ENCODE results near the gene TEKT3. TPM values are rescaled to one million over a fixed set of nuclear protein-coding genes. Genes with fewer than 3 reads are reported as not detected.

Gene TEKT3
- total RNA-seq, 4 donors from 2014 or later: not detected

GRCh38 chr17:15384142-15384787, 42.9 kb upstream of the TEKT3 start:
- H3K4me1 ChIP-seq: peaks cover 0 to 10% of the 10 kb centered on the region in 2 donors
- intact Hi-C loops (cut with DNase I; ENCODE audit: low total_unique reads) (loop anchor here (2.0 kb wide), 1 partner anchor 73 kb away; no protein-coding TSS in a partner anchor), in situ Hi-C loops (cut with MboI; ENCODE audit: low sequenced_read_pairs in 4 of 4) (loop anchor here in 1 of 4 donors (25.0 kb wide), 1 partner anchor 128 kb away; no protein-coding TSS in a partner anchor)
- peak overlapping the region; percentile 57 to 70 (median 60) for H3K27ac ChIP-seq
- H3K36me3 ChIP-seq: no peaks in the 10 kb centered on the region
- TF ChIP-seq CTCF (IDR thresholded peaks at IDR 0.05 in 4 of 5, conservative IDR thresholded peaks at IDR 0.05 in 1 of 5): no peak
- no peak for TF ChIP-seq POLR2A (IDR thresholded peaks at IDR 0.05)
- H3K27me3 ChIP-seq: no peaks in the 10 kb centered on the region
- ATAC-seq (peak; percentile 81 to 87), DNase-seq (peak; percentile 62 to 79)
- no peaks in the 10 kb centered on the region for H3K9me3 ChIP-seq
- peak overlapping the region; percentile 27 to 49 (median 44) for H3K4me3 ChIP-seq

GRCh38 chr17:15382914-15383313, 41.5 kb upstream of the TEKT3 start:
- Histone ChIP-seq H3K4me1 (peaks cover 0 to 10% of the 10 kb centered on the region in 2 donors), H3K27ac (no peak overlapping the region), H3K27me3 (no peaks in the 10 kb centered on the region), H3K36me3 (no peaks in the 10 kb centered on the region), H3K4me3 (no peak overlapping the region), H3K9me3 (no peaks in the 10 kb centered on the region)
- no peak for ATAC-seq
- in situ Hi-C loops (cut with MboI; ENCODE audit: low sequenced_read_pairs in 4 of 4): loop anchor here in 1 of 4 donors (25.0 kb wide), 1 partner anchor 129 kb away; no protein-coding TSS in a partner anchor
- DNase-seq: no peak
- TF ChIP-seq CTCF (IDR thresholded peaks at IDR 0.05 in 4 of 5, conservative IDR thresholded peaks at IDR 0.05 in 1 of 5) (no peak), POLR2A (IDR thresholded peaks at IDR 0.05) (no peak)
- intact Hi-C loops (cut with DNase I; ENCODE audit: low total_unique reads): no loop called here

- H3K27me3 ChIP-seq: no peaks in the 10 kb centered on the region
- no peak for ATAC-seq
- no peak for DNase-seq
- intact Hi-C loops (cut with DNase I; ENCODE audit: low total_unique reads) (no loop called here), in situ Hi-C loops (cut with MboI; ENCODE audit: low sequenced_read_pairs in 4 of 4) (loop anchor here in 1 of 4 donors (25.0 kb wide), 1 partner anchor 131 kb away; no protein-coding TSS in a partner anchor)
- no peaks in the 10 kb centered on the region for H3K9me3 ChIP-seq
- no peaks in the 10 kb centered on the region for H3K36me3 ChIP-seq
- no peak overlapping the region for H3K27ac ChIP-seq
- peaks cover 0 to 10% of the 10 kb centered on the region in 2 donors for H3K4me1 ChIP-seq
- no peak for TF ChIP-seq POLR2A (IDR thresholded peaks at IDR 0.05)
- no peak for TF ChIP-seq CTCF (IDR thresholded peaks at IDR 0.05 in 4 of 5, conservative IDR thresholded peaks at IDR 0.05 in 1 of 5)
- H3K4me3 ChIP-seq: no peak overlapping the region
Measured at GRCh38 chr17:15381707-15382106, 40.3 kb upstream of the TEKT3 start.

GRCh38 chr17:15380446-15380845, 39.0 kb upstream of the TEKT3 start:
- TF ChIP-seq POLR2A (IDR thresholded peaks at IDR 0.05) (no peak), CTCF (IDR thresholded peaks at IDR 0.05 in 4 of 5, conservative IDR thresholded peaks at IDR 0.05 in 1 of 5) (no peak)
- intact Hi-C loops (cut with DNase I; ENCODE audit: low total_unique reads): no loop called here
- H3K4me1 ChIP-seq: peaks cover 0 to 10% of the 10 kb centered on the region in 2 donors
- no peak for ATAC-seq
- no peaks in the 10 kb centered on the region for H3K36me3 ChIP-seq
- no peaks in the 10 kb centered on the region for H3K9me3 ChIP-seq
- no peak for DNase-seq
- H3K4me3 ChIP-seq: no peak overlapping the region
- H3K27ac ChIP-seq: no peak overlapping the region
- in situ Hi-C loops (cut with MboI; ENCODE audit: low sequenced_read_pairs in 4 of 4): loop anchor here in 1 of 4 donors (25.0 kb wide), 1 partner anchor 132 kb away; no protein-coding TSS in a partner anchor
- no peaks in the 10 kb centered on the region for H3K27me3 ChIP-seq

Measured in gastrocnemius medialis (tissue), 4 donors.